Trophoblast cell (in vitro differentiated cells and primary cell): Measurements from ENCODE around the gene CILP.

Source experiments
- DNase-seq, 2 donors: peaks; one replicate each; pipeline ENCODE4 v3.0.0-alpha.2; 2016
- H2AFZ ChIP-seq: 2 replicates; pipeline ENCODE4 v1.6.1; 2013; ENCODE audit warnings: low read length, moderate library complexity, mild to moderate bottlenecking; ENCODE audit not compliant: insufficient read depth, poor library complexity
- H2AK5ac ChIP-seq: 2 replicates; pipeline ENCODE4 v1.6.1; 2013; ENCODE audit warnings: mild to moderate bottlenecking, low read length
- H2BK120ac ChIP-seq: 2 replicates; pipeline ENCODE4 v1.6.1; 2013; ENCODE audit warnings: low read length, mild to moderate bottlenecking, moderate library complexity; ENCODE audit not compliant: insufficient read depth, poor library complexity
- H2BK12ac ChIP-seq: 2 replicates; pipeline ENCODE4 v1.6.1; 2013; ENCODE audit warnings: mild to moderate bottlenecking, low read length, moderate library complexity
- H2BK5ac ChIP-seq: 2 replicates; pipeline ENCODE4 v1.6.1; 2013; ENCODE audit warnings: low read length, low read depth, moderate library complexity, mild to moderate bottlenecking; ENCODE audit not compliant: poor library complexity
- H3K14ac ChIP-seq: 2 replicates; pipeline ENCODE4 v1.6.1; 2013; ENCODE audit warnings: mild to moderate bottlenecking, low read length
- H3K18ac ChIP-seq: 2 replicates; pipeline ENCODE4 v1.6.1; 2013; ENCODE audit warnings: mild to moderate bottlenecking, low read length
- H3K23ac ChIP-seq: 2 replicates; pipeline ENCODE4 v1.6.1; 2013; ENCODE audit warnings: low read length
- H3K27ac ChIP-seq: 2 replicates; pipeline ENCODE4 v1.5.1; 2013; ENCODE audit warnings: low read depth, mild to moderate bottlenecking, inconsistent platforms, low read length, moderate library complexity
- H3K27me3 ChIP-seq: 2 replicates; pipeline ENCODE4 v1.6.1; 2013; ENCODE audit warnings: inconsistent platforms, mild to moderate bottlenecking, low read length, moderate library complexity; ENCODE audit not compliant: insufficient read depth
- H3K36me3 ChIP-seq, 2 experiments: 1 replicate in 1 of 2; 2 replicates in 1 of 2; pipeline ENCODE4 v1.6.1; 2013; ENCODE audit warnings: low read length in 2 of 2, mild to moderate bottlenecking in 2 of 2, moderate library complexity in 1 of 2; ENCODE audit not compliant: insufficient read depth in 2 of 2, control insufficient read depth in 1 of 2
- H3K4ac ChIP-seq: 2 replicates; pipeline ENCODE4 v1.6.1; 2013; ENCODE audit warnings: low read depth, mild to moderate bottlenecking, low read length, moderate library complexity
- H3K4me1 ChIP-seq, 2 experiments: 1 replicate in 1 of 2; 2 replicates in 1 of 2; pipeline ENCODE4 v1.6.1; 2013; ENCODE audit warnings: low read length in 2 of 2, mild to moderate bottlenecking in 2 of 2, moderate library complexity in 1 of 2; ENCODE audit not compliant: insufficient read depth in 2 of 2, control insufficient read depth in 1 of 2
- H3K4me2 ChIP-seq: 2 replicates; pipeline ENCODE4 v1.6.1; 2013; ENCODE audit warnings: inconsistent platforms, mild to moderate bottlenecking, low read length, moderate library complexity
- H3K4me3 ChIP-seq: 2 replicates; pipeline ENCODE4 v1.5.1; 2013; ENCODE audit warnings: mild to moderate bottlenecking, low read depth, low read length, inconsistent platforms
- H3K79me1 ChIP-seq: one replicate; pipeline ENCODE4 v1.6.1; 2013; ENCODE audit warnings: low read length
- H3K79me2 ChIP-seq: 2 replicates; pipeline ENCODE4 v1.6.1; 2013; ENCODE audit warnings: low read length, mild to moderate bottlenecking; ENCODE audit not compliant: control insufficient read depth, insufficient read depth, poor library complexity
- H3K9ac ChIP-seq: 2 replicates; pipeline ENCODE4 v1.6.1; 2013; ENCODE audit warnings: mild to moderate bottlenecking, low read length
- H3K9me3 ChIP-seq: 2 replicates; pipeline ENCODE4 v1.6.1; 2013; ENCODE audit warnings: low read depth, mild to moderate bottlenecking, control low read depth, inconsistent platforms, low read length; ENCODE audit not compliant: insufficient read depth
- H4K12ac ChIP-seq: 2 replicates; pipeline ENCODE4 v1.6.1; 2013; ENCODE audit warnings: low read depth, mild to moderate bottlenecking, low read length, moderate library complexity
- H4K8ac ChIP-seq: 2 replicates; pipeline ENCODE4 v1.6.1; 2013; ENCODE audit warnings: low read depth, mild to moderate bottlenecking, low read length, moderate library complexity
- H4K91ac ChIP-seq: one replicate; pipeline ENCODE4 v1.6.1; 2013; ENCODE audit warnings: low read depth, mild to moderate bottlenecking, low read length, moderate library complexity
- WGBS: extraction: QIAGEN DNeasy Blood & Tissue Kit; methylation state at CpG from one replicate; pipeline ENCODE4 v1.1.7; 2013; ENCODE audit warnings: missing lambda C conversion rate; ENCODE audit not compliant: insufficient read length, insufficient coverage; ENCODE audit errors: extremely low coverage; 5-methylcytosine and 5-hydroxymethylcytosine counted together

Gene CILP

DNA sequence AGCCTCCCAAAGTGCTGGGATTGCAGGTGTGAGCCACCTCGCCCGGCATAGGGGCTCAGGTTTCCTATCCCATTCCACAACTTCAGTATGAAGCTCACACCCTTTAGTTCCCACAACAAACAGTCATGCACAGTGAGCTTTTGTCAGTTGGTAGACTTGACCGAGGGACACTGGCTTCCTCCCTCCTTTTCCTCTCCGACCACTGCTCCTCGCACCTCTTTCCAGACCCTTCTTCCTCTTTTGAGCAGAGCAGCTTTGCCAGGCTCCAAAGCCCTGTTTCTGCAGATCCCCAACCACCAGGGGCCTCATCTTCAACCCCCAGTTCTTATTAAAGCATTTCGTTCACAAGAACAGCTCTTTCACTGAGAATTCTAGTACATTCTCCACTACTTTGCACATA, 12.7 kb upstream of the CILP start:
- Histone ChIP-seq H3K9ac (no peak overlapping the region), H2BK5ac (no peak overlapping the region), H3K79me2 (no peaks in the 10 kb centered on the region), H4K8ac (no peak overlapping the region), H3K18ac (no peak overlapping the region), H3K4me1 (no peaks in the 10 kb centered on the region), H3K4me2 (no peak overlapping the region), H2BK12ac (no peak overlapping the region), H4K91ac (no peak overlapping the region), H2BK120ac (no peak overlapping the region), H3K27ac (no peak overlapping the region), H2AFZ (no peak overlapping the region), H3K14ac (no peak overlapping the region), H3K79me1 (no peaks in the 10 kb centered on the region), H3K9me3 (peaks cover 5% of the 10 kb centered on the region), H4K12ac (no peak overlapping the region), H3K4me3 (no peak overlapping the region), H3K23ac (no peak overlapping the region), H2AK5ac (no peak overlapping the region), H3K4ac (no peak overlapping the region), H3K27me3 (no peaks in the 10 kb centered on the region), H3K36me3 (no peaks in the 10 kb centered on the region)
- no CpG with 5 or more reads among the region's 6 CpGs for WGBS
- DNase-seq: no peak

DNA sequence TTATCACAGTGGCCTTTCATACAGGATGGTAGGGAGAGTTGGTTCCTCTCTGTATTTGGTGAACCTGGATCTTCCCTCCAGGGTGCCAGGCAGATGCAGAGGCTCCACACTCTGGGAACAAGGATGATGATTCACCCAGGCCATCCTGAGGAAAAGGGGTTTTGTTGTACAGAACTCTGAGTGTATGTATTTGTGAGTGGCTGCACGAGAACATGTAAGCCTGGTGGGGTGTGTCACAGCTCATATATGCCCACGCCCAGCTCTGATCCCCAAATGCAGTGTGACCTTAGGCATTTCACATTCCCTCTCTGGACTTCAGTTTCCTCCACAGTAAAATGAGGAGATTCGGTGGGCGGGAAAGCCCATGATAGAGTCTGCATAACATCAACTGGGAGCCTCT, 11.6 kb upstream of the CILP start:
- no peak for DNase-seq
- Histone ChIP-seq H2AFZ (no peak overlapping the region), H2BK120ac (no peak overlapping the region), H2AK5ac (no peak overlapping the region), H3K79me1 (no peaks in the 10 kb centered on the region), H3K4me2 (no peak overlapping the region), H3K4me1 (no peaks in the 10 kb centered on the region), H3K18ac (no peak overlapping the region), H2BK5ac (no peak overlapping the region), H3K36me3 (no peaks in the 10 kb centered on the region), H3K27me3 (no peaks in the 10 kb centered on the region), H4K91ac (no peak overlapping the region), H3K4ac (no peak overlapping the region), H4K8ac (no peak overlapping the region), H3K9ac (no peak overlapping the region), H2BK12ac (no peak overlapping the region), H3K79me2 (no peaks in the 10 kb centered on the region), H4K12ac (no peak overlapping the region), H3K9me3 (peaks cover 5% of the 10 kb centered on the region), H3K14ac (no peak overlapping the region), H3K4me3 (no peak overlapping the region), H3K27ac (no peak overlapping the region), H3K23ac (no peak overlapping the region)
- WGBS: no CpG with 5 or more reads among the region's 4 CpGs

DNA sequence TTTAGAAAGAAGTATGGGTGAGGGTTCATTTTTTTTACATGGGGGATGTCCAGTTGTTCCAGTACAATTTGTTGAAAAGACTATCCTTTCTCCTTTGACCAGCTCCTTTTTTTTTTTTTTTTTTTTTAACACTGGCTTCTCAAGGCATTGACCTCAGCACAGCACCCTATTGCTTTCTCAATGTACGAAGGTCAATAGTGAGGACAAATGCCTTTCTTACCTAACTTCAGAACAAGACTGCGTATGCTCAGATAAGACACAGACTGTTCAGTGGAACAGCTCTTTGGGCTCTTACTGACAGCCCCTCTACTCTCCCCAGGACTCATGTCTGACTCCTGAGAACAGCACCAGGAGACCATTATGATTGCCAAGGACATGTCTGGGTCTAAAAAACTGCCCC, 10.4 kb upstream of the CILP start:
- no peak overlapping the region for H3K27ac ChIP-seq
- H3K4me2 ChIP-seq: no peak overlapping the region
- no peak overlapping the region for H2AK5ac ChIP-seq
- no peak for DNase-seq
- H3K9me3 ChIP-seq: peaks cover 5% of the 10 kb centered on the region
- H3K23ac ChIP-seq: no peak overlapping the region
- no peak overlapping the region for H3K18ac ChIP-seq
- no peak overlapping the region for H2BK120ac ChIP-seq
- no peak overlapping the region for H3K4ac ChIP-seq
- H4K8ac ChIP-seq: no peak overlapping the region
- no peak overlapping the region for H2BK12ac ChIP-seq
- H3K27me3 ChIP-seq: no peaks in the 10 kb centered on the region
- no peak overlapping the region for H4K12ac ChIP-seq
- H2AFZ ChIP-seq: no peak overlapping the region
- H3K79me2 ChIP-seq: no peaks in the 10 kb centered on the region
- H3K9ac ChIP-seq: no peak overlapping the region
- H2BK5ac ChIP-seq: no peak overlapping the region
- no peak overlapping the region for H3K4me3 ChIP-seq
- H3K36me3 ChIP-seq: no peaks in the 10 kb centered on the region
- H4K91ac ChIP-seq: no peak overlapping the region
- H3K14ac ChIP-seq: no peak overlapping the region
- H3K4me1 ChIP-seq: no peaks in the 10 kb centered on the region
- WGBS: no CpG with 5 or more reads among the region's 2 CpGs
- H3K79me1 ChIP-seq: no peaks in the 10 kb centered on the region

DNA sequence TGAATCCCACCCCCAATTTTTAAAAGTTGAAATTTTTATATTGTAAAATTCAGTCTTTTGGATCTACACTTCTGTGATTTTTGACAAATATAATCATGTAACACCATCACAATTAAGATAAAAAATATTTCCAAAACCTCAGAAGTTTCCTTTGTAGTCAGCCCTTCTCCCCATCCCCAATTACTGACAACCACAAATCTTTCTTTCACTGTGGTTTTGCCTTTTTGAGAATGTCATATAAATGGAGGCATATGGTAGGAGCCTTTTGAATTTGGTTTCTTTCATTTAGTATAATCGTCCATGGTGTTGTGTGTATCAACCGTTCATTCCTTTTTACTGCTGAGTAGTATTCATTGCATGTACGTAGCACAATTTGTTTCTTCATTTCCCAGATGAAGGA, 7.9 kb upstream of the CILP start:
- Histone ChIP-seq H3K4me2 (no peak overlapping the region), H2BK120ac (no peak overlapping the region), H4K8ac (no peak overlapping the region), H3K27me3 (no peaks in the 10 kb centered on the region), H3K14ac (no peak overlapping the region), H2BK12ac (no peak overlapping the region), H3K9me3 (no peaks in the 10 kb centered on the region), H3K9ac (no peak overlapping the region), H4K12ac (no peak overlapping the region), H3K27ac (no peak overlapping the region), H3K79me2 (no peaks in the 10 kb centered on the region), H3K36me3 (no peaks in the 10 kb centered on the region), H3K79me1 (no peaks in the 10 kb centered on the region), H4K91ac (no peak overlapping the region), H2BK5ac (no peak overlapping the region), H3K4me3 (no peak overlapping the region), H2AK5ac (no peak overlapping the region), H3K4me1 (no peaks in the 10 kb centered on the region), H3K4ac (no peak overlapping the region), H3K23ac (no peak overlapping the region), H2AFZ (no peak overlapping the region), H3K18ac (no peak overlapping the region)
- WGBS: no CpG with 5 or more reads among the region's 3 CpGs
- no peak for DNase-seq
